ENCODE measurements around the gene ZNF362.

Gene ZNF362

GRCh38 chr1:33220676-33221384 is 35.5 kb upstream of the ZNF362 start:
- no peak overlapping the region for H3K4me3 ChIP-seq (ENCODE audit: low read length)
- no peaks in the 10 kb centered on the region for H4K20me1 ChIP-seq (ENCODE audit: control insufficient read depth, insufficient read depth, low read depth, low read length)
- H3K4me1 ChIP-seq (ENCODE audit: control insufficient read depth, low read length): no peaks in the 10 kb centered on the region
- peaks cover 5% of the 10 kb centered on the region for H3K27me3 ChIP-seq (ENCODE audit: control insufficient read depth, low read length)
- no peaks in the 10 kb centered on the region for H3K9me2 ChIP-seq (replicated peaks; ENCODE audit: control insufficient read depth, low read length)
- H3K9me3 ChIP-seq (ENCODE audit: control insufficient read depth, insufficient read depth, low read length): peaks cover 6% of the 10 kb centered on the region
- H3K36me3 ChIP-seq (ENCODE audit: control insufficient read depth, low read length): no peaks in the 10 kb centered on the region
- no peak overlapping the region for H3K27ac ChIP-seq (ENCODE audit: low read depth, low read length)
- H3K4me2 ChIP-seq (ENCODE audit: low read length): no peak overlapping the region
- TF ChIP-seq CTCF (IDR thresholded peaks at IDR 0.05; ENCODE audit: low read depth, low read length, poor library complexity, severe bottlenecking): no peak
- no peak for TF ChIP-seq EZH2phosphoT487 (IDR thresholded peaks at IDR 0.05; ENCODE audit: borderline replicate concordance, low read length)
- no peaks in the 10 kb centered on the region for H3F3A ChIP-seq (ENCODE audit: control insufficient read depth, insufficient read depth)
- H3K79me2 ChIP-seq (ENCODE audit: control insufficient read depth, low read length): no peaks in the 10 kb centered on the region

- Histone ChIP-seq H3K9me2 (replicated peaks; ENCODE audit: control insufficient read depth, low read length) (no peaks in the 10 kb centered on the region), H3K4me2 (ENCODE audit: low read length) (no peak overlapping the region), H3K36me3 (ENCODE audit: control insufficient read depth, low read length) (no peaks in the 10 kb centered on the region), H3F3A (ENCODE audit: control insufficient read depth, insufficient read depth) (no peaks in the 10 kb centered on the region), H3K27me3 (ENCODE audit: control insufficient read depth, low read length) (peaks cover 8% of the 10 kb centered on the region), H3K27ac (ENCODE audit: low read depth, low read length) (no peak overlapping the region), H4K20me1 (ENCODE audit: control insufficient read depth, insufficient read depth, low read depth, low read length) (no peaks in the 10 kb centered on the region), H3K79me2 (ENCODE audit: control insufficient read depth, low read length) (no peaks in the 10 kb centered on the region), H3K9me3 (ENCODE audit: control insufficient read depth, insufficient read depth, low read length) (peaks cover 6% of the 10 kb centered on the region), H3K4me1 (ENCODE audit: control insufficient read depth, low read length) (no peaks in the 10 kb centered on the region), H3K4me3 (ENCODE audit: low read length) (no peak overlapping the region)
- no peak for TF ChIP-seq EZH2phosphoT487 (IDR thresholded peaks at IDR 0.05; ENCODE audit: borderline replicate concordance, low read length)
- TF ChIP-seq CTCF (IDR thresholded peaks at IDR 0.05; ENCODE audit: low read depth, low read length, poor library complexity, severe bottlenecking): no peak
Measured at GRCh38 chr1:33221385-33221758, 34.9 kb upstream of the ZNF362 start.

GRCh38 chr1:33222381-33222780 is 33.9 kb upstream of the ZNF362 start:
- Histone ChIP-seq H3K9me2 (replicated peaks; ENCODE audit: control insufficient read depth, low read length) (no peaks in the 10 kb centered on the region), H3K27me3 (ENCODE audit: control insufficient read depth, low read length) (peaks cover 8% of the 10 kb centered on the region), H3K4me2 (ENCODE audit: low read length) (no peak overlapping the region), H3K27ac (ENCODE audit: low read depth, low read length) (no peak overlapping the region), H3K4me1 (ENCODE audit: control insufficient read depth, low read length) (no peaks in the 10 kb centered on the region), H3K9me3 (ENCODE audit: control insufficient read depth, insufficient read depth, low read length) (peaks cover 6% of the 10 kb centered on the region), H3K36me3 (ENCODE audit: control insufficient read depth, low read length) (no peaks in the 10 kb centered on the region), H3K4me3 (ENCODE audit: low read length) (no peak overlapping the region), H4K20me1 (ENCODE audit: control insufficient read depth, insufficient read depth, low read depth, low read length) (no peaks in the 10 kb centered on the region), H3F3A (ENCODE audit: control insufficient read depth, insufficient read depth) (no peaks in the 10 kb centered on the region), H3K79me2 (ENCODE audit: control insufficient read depth, low read length) (no peaks in the 10 kb centered on the region)
- TF ChIP-seq EZH2phosphoT487 (IDR thresholded peaks at IDR 0.05; ENCODE audit: borderline replicate concordance, low read length): no peak
- TF ChIP-seq CTCF (IDR thresholded peaks at IDR 0.05; ENCODE audit: low read depth, low read length, poor library complexity, severe bottlenecking): no peak
